GM23248 (cell line): Measurements from ENCODE around the gene SMARCB1. TPM values are rescaled to one million over a fixed set of nuclear protein-coding genes. Genes with fewer than 3 reads are reported as not detected.

Source experiments
- DNase-seq: peaks from one replicate; pipeline ENCODE4 v3.0.0-alpha.2; 2015
- H2AFZ ChIP-seq: fragments of 200-600 bp; sonication (generic); 2 replicates; pipeline ENCODE4 v1.6.1; 2016; ENCODE audit warnings: antibody characterized with exemption
- H3F3A ChIP-seq: fragments of 200-600 bp; sonication (generic); 2 replicates; pipeline ENCODE4 v1.6.1; 2016; ENCODE audit warnings: mild to moderate bottlenecking, antibody characterized with exemption, mixed run types; ENCODE audit not compliant: insufficient read depth
- H3K27ac ChIP-seq: fragments of 200-600 bp; sonication (generic); 2 replicates; pipeline ENCODE4 v1.5.1; 2016; ENCODE audit warnings: mild to moderate bottlenecking
- H3K27me3 ChIP-seq: fragments of 200-600 bp; sonication (generic); replicated peaks from 2 replicates; pipeline ENCODE4 v1.6.1; 2016; ENCODE audit warnings: mild to moderate bottlenecking; ENCODE audit not compliant: insufficient read depth
- H3K36me3 ChIP-seq: fragments of 200-600 bp; sonication (generic); 2 replicates; pipeline ENCODE4 v1.6.1; 2016; ENCODE audit warnings: low read depth, mild to moderate bottlenecking
- H3K4me1 ChIP-seq: fragments of 200-600 bp; sonication (generic); 2 replicates; pipeline ENCODE4 v1.6.1; 2016; ENCODE audit warnings: mild to moderate bottlenecking; ENCODE audit not compliant: insufficient read depth
- H3K4me2 ChIP-seq: fragments of 200-600 bp; sonication (generic); one replicate; pipeline ENCODE4 v1.6.1; 2016; ENCODE audit warnings: mild to moderate bottlenecking; ENCODE audit not compliant: unreplicated experiment
- H3K4me3 ChIP-seq: fragments of 200-600 bp; sonication (generic); 2 replicates; pipeline ENCODE4 v1.5.1; 2016; ENCODE audit warnings: mild to moderate bottlenecking
- H3K79me2 ChIP-seq: fragments of 200-600 bp; sonication (generic); 2 replicates; pipeline ENCODE4 v1.6.1; 2016; ENCODE audit warnings: mild to moderate bottlenecking; ENCODE audit not compliant: insufficient read depth
- H3K9ac ChIP-seq: fragments of 200-600 bp; sonication (generic); 2 replicates; pipeline ENCODE4 v1.6.1; 2016; ENCODE audit warnings: mild to moderate bottlenecking
- H3K9me2 ChIP-seq: fragments of 200-600 bp; sonication (generic); 2 replicates; pipeline ENCODE4 v1.6.1; 2016; ENCODE audit warnings: mixed run types, mild to moderate bottlenecking, moderate library complexity; ENCODE audit not compliant: insufficient read depth
- H3K9me3 ChIP-seq: fragments of 200-600 bp; sonication (generic); one replicate; pipeline ENCODE4 v1.6.1; 2017; ENCODE audit warnings: low read depth
- H4K20me1 ChIP-seq: fragments of 200-600 bp; sonication (generic); 2 replicates; pipeline ENCODE4 v1.6.0; 2016; ENCODE audit not compliant: insufficient read depth
- EZH2 ChIP-seq: fragments of 200-600 bp; sonication (generic); IDR thresholded peaks from 2 replicates; pipeline ENCODE4 v1.6.1; 2018; ENCODE audit warnings: antibody characterized with exemption, mild to moderate bottlenecking; ENCODE audit not compliant: insufficient read depth, poor library complexity, severe bottlenecking
- EZH2phosphoT487 ChIP-seq: fragments of 200-600 bp; sonication (generic); IDR thresholded peaks from 2 replicates; pipeline ENCODE4 v1.6.1; 2018; ENCODE audit warnings: antibody characterized with exemption, moderate library complexity, mild to moderate bottlenecking, low read depth; ENCODE audit not compliant: insufficient read depth
- WGBS, 2 experiments: methylation state at CpG; one replicate each; pipeline ENCODE4 v1.1.6; 2015 to 2017; ENCODE audit warnings: low lambda C conversion rate in 2 of 2, low coverage in 1 of 2; ENCODE audit errors: missing lambda C conversion rate in 2 of 2; 5-methylcytosine and 5-hydroxymethylcytosine counted together
- in situ Hi-C: fragments of 300-500 bp; cut with MboI; formaldehyde crosslinking; loops from 2 replicates; pipeline ENCODE4 v1.15.0; 2020
- polyA plus RNA-seq: library from polyadenylated mRNA; unstranded; fragments of >200 nt; fragmentation: Nextera tagmentation; extraction: Ambion mirVana; gene quantifications from 2 replicates; pipeline ENCODE4 v1.2.1, GENCODE V29; 2016
- total RNA-seq: library from RNA; depleted of rRNA; stranded (reverse); fragments of >200 nt; shearing (Covaris generic); gene quantifications from 2 replicates; pipeline ENCODE4 v1.2.3, GENCODE V29; 2014

The SMARCB1 gene
- total and polyA plus RNA-seq, 2 experiments from 2014 or later: 63.9 to 85.2 TPM

DNA sequence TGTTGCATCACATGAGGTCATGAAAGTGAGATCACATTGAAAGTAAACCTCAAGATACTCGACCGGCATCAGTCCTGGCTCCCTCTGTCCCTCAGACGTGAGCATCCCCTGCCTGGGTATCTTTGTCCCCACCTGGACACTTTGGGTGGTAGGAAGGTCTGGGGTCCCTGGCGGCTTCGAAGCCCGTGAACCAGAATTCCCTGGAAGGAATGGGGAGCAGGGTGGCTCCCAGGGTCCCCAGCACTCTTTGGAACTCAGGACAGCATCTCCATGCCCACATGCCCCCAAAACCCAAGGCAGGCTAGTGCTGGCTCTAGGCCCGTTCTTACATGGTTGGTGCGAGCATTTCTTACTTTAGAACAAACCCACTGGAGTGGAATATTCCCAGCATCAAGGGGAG is 44.5 kb downstream of the SMARCB1 start:
- no peaks in the 10 kb centered on the region for H3K27me3 ChIP-seq
- H4K20me1 ChIP-seq: no peaks in the 10 kb centered on the region
- no peaks in the 10 kb centered on the region for H3K36me3 ChIP-seq
- no peak for DNase-seq
- H3K4me2 ChIP-seq: no peak overlapping the region
- H3K4me1 ChIP-seq: peaks cover 16% of the 10 kb centered on the region
- TF ChIP-seq EZH2phosphoT487: no peak
- TF ChIP-seq EZH2: no peak
- H2AFZ ChIP-seq: no peak overlapping the region
- H3K4me3 ChIP-seq: no peak overlapping the region
- peaks cover 20% of the 10 kb centered on the region for H3K79me2 ChIP-seq
- H3K9me2 ChIP-seq: no peaks in the 10 kb centered on the region
- no peak overlapping the region for H3K9ac ChIP-seq
- no peaks in the 10 kb centered on the region for H3K9me3 ChIP-seq
- WGBS, 2 experiments: 91 to 93% methylated on average over 8 of the region's 8 CpGs
- in situ Hi-C loops: no loop called here
- no peak overlapping the region for H3K27ac ChIP-seq
- peaks cover 22% of the 10 kb centered on the region for H3F3A ChIP-seq

DNA sequence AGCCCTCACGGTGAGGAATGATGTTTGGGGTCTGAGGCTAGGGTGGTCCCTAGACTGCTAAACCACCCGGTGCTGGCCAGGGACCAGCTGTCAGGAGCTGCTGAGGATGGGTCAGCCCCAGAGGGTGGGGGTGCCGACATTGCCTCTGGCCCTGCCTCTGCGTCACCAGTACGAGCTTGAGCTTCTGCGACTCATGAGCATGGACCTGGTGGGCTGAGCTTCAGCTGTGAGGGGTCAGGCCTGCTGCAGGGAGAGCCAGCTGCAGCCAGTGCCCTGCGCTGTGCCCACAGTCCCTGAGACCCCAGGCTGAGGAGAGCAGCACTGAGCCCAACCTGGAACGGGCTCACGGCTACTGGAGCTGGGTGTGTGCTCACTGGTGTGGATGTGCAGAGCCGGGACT is 45.0 kb downstream of the SMARCB1 start:
- no peaks in the 10 kb centered on the region for H3K36me3 ChIP-seq
- H3K9me2 ChIP-seq: no peaks in the 10 kb centered on the region
- no peak for DNase-seq
- H3K4me3 ChIP-seq: no peak overlapping the region
- TF ChIP-seq EZH2phosphoT487: no peak
- TF ChIP-seq EZH2: no peak
- H2AFZ ChIP-seq: no peak overlapping the region
- WGBS, 2 experiments: 87 to 89% methylated on average over 6 to 10 of the region's 10 CpGs
- H4K20me1 ChIP-seq: no peaks in the 10 kb centered on the region
- no peaks in the 10 kb centered on the region for H3K27me3 ChIP-seq
- H3F3A ChIP-seq: peaks cover 22% of the 10 kb centered on the region
- no peaks in the 10 kb centered on the region for H3K9me3 ChIP-seq
- peaks cover 10% of the 10 kb centered on the region for H3K4me1 ChIP-seq
- H3K4me2 ChIP-seq: no peak overlapping the region
- H3K79me2 ChIP-seq: peaks cover 20% of the 10 kb centered on the region
- H3K9ac ChIP-seq: no peak overlapping the region
- in situ Hi-C loops: no loop called here
- no peak overlapping the region for H3K27ac ChIP-seq

DNA sequence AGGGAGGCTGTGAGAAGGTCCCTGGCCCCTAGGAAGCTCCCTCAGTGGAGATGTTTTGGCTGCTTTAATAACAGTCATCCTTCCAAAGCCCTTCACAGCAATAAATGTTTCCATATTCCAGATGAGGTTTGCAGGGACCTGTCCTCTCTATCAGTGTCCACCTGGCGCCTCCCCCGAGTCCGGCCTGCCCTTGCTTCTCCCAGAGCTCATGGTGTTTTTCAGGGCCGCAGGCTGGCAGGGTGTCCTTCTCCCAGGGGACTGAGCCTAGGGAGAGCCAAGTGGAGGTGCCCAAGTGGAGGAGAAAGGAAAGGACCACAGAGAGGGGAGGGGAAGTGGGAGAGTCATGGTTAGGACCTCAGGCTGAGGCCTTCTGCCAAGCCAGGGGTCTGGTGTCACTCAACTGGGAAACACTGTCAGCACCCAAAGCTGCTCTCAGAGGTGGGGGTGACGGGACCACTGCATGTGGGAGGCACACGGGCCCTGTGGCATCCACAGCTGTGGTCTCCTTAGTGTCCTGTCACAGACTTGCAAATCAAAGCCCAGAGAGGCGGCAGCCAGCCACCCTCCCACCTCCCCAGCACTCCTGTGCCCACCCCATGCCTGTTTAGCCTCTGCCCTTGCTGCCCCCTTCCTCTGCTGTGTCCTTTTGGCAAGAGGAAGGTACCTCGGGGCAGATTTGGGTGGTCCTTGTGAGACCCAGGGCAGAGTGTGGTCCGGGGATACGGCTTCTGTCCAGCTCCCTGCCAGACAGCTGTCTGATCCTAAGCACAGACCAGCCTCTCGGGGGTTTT is 45.7 kb downstream of the SMARCB1 start:
- Histone ChIP-seq H3K4me2 (no peak overlapping the region), H3K79me2 (peaks cover 20% of the 10 kb centered on the region), H3F3A (peaks cover 22% of the 10 kb centered on the region), H3K27ac (no peak overlapping the region), H3K4me3 (no peak overlapping the region), H3K36me3 (no peaks in the 10 kb centered on the region), H3K9me2 (no peaks in the 10 kb centered on the region), H2AFZ (no peak overlapping the region), H3K9me3 (no peaks in the 10 kb centered on the region), H3K4me1 (peaks cover 9% of the 10 kb centered on the region), H3K9ac (no peak overlapping the region), H3K27me3 (no peaks in the 10 kb centered on the region), H4K20me1 (no peaks in the 10 kb centered on the region)
- no peak for DNase-seq
- in situ Hi-C loops: no loop called here
- TF ChIP-seq EZH2phosphoT487 (no peak), EZH2 (no peak)
- 83 to 85% methylated on average over 10 to 11 of the region's 11 CpGs for WGBS, 2 experiments

- Histone ChIP-seq H3K4me1 (peaks cover 9% of the 10 kb centered on the region), H3K9me3 (no peaks in the 10 kb centered on the region), H3K9ac (no peak overlapping the region), H3K9me2 (no peaks in the 10 kb centered on the region), H3K4me3 (no peak overlapping the region), H2AFZ (no peak overlapping the region), H3K36me3 (no peaks in the 10 kb centered on the region), H3K79me2 (peaks cover 20% of the 10 kb centered on the region), H3F3A (peaks cover 22% of the 10 kb centered on the region), H3K27ac (no peak overlapping the region), H4K20me1 (no peaks in the 10 kb centered on the region), H3K27me3 (no peaks in the 10 kb centered on the region), H3K4me2 (no peak overlapping the region)
- in situ Hi-C loops: no loop called here
- no peak for DNase-seq
- TF ChIP-seq EZH2: no peak
- no peak for TF ChIP-seq EZH2phosphoT487
- WGBS, 2 experiments: 89 to 94% methylated on average over 16 of the region's 16 CpGs
Measured at GRCh38 chr22:23833017-23833751, 46.4 kb downstream of the SMARCB1 start.
